ENCODE measurements around the gene ZNF331.

The ZNF331 gene

DNA sequence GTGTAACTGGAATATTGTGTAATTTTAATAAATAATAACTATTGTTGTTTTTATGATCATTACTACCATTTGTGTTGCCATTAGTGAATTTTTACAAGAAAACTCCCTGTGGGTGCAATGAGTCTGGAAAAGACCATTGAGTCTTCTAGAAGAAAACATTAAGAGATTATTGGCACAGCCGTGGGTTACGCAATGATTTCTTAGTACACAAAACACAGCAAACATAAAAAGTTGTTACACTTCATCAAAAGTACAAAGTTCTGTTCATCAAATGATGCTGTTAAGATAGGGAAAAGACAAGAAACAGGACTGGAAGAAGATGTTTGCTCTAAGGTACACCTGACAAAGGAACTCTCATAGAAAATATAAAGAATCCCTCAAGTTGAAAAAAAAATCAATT, 41.6 kb downstream of the ZNF331 start:
- H3K36me3 ChIP-seq (ENCODE audit: control insufficient read depth, low read length), result no peaks in the 10 kb centered on the region
- no peak overlapping the region for H3K4me3 ChIP-seq (ENCODE audit: low read length)
- H3F3A ChIP-seq (ENCODE audit: control insufficient read depth, insufficient read depth), result no peaks in the 10 kb centered on the region
- H3K4me2 ChIP-seq (ENCODE audit: low read length), result no peak overlapping the region
- H4K20me1 ChIP-seq (ENCODE audit: control insufficient read depth, insufficient read depth, low read depth, low read length), result no peaks in the 10 kb centered on the region
- no peak overlapping the region for H3K27ac ChIP-seq (ENCODE audit: low read depth, low read length)
- H3K79me2 ChIP-seq (ENCODE audit: control insufficient read depth, low read length), result no peaks in the 10 kb centered on the region
- no peaks in the 10 kb centered on the region for H3K4me1 ChIP-seq (ENCODE audit: control insufficient read depth, low read length)
- TF ChIP-seq EZH2phosphoT487 (IDR thresholded peaks at IDR 0.05; ENCODE audit: borderline replicate concordance, low read length), result no peak
- TF ChIP-seq, protein P1, sequence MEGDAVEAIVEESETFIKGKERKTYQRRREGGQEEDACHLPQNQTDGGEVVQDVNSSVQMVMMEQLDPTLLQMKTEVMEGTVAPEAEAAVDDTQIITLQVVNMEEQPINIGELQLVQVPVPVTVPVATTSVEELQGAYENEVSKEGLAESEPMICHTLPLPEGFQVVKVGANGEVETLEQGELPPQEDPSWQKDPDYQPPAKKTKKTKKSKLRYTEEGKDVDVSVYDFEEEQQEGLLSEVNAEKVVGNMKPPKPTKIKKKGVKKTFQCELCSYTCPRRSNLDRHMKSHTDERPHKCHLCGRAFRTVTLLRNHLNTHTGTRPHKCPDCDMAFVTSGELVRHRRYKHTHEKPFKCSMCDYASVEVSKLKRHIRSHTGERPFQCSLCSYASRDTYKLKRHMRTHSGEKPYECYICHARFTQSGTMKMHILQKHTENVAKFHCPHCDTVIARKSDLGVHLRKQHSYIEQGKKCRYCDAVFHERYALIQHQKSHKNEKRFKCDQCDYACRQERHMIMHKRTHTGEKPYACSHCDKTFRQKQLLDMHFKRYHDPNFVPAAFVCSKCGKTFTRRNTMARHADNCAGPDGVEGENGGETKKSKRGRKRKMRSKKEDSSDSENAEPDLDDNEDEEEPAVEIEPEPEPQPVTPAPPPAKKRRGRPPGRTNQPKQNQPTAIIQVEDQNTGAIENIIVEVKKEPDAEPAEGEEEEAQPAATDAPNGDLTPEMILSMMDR (IDR thresholded peaks at IDR 0.05; ENCODE audit: low read depth, low read length, poor library complexity, severe bottlenecking), result no peak
- H3K27me3 ChIP-seq (ENCODE audit: control insufficient read depth, low read length), result no peaks in the 10 kb centered on the region
- H3K9me2 ChIP-seq (replicated peaks; ENCODE audit: control insufficient read depth, low read length), result no peaks in the 10 kb centered on the region
- H3K9me3 ChIP-seq (ENCODE audit: control insufficient read depth, insufficient read depth, low read length), result peaks cover 33% of the 10 kb centered on the region

DNA sequence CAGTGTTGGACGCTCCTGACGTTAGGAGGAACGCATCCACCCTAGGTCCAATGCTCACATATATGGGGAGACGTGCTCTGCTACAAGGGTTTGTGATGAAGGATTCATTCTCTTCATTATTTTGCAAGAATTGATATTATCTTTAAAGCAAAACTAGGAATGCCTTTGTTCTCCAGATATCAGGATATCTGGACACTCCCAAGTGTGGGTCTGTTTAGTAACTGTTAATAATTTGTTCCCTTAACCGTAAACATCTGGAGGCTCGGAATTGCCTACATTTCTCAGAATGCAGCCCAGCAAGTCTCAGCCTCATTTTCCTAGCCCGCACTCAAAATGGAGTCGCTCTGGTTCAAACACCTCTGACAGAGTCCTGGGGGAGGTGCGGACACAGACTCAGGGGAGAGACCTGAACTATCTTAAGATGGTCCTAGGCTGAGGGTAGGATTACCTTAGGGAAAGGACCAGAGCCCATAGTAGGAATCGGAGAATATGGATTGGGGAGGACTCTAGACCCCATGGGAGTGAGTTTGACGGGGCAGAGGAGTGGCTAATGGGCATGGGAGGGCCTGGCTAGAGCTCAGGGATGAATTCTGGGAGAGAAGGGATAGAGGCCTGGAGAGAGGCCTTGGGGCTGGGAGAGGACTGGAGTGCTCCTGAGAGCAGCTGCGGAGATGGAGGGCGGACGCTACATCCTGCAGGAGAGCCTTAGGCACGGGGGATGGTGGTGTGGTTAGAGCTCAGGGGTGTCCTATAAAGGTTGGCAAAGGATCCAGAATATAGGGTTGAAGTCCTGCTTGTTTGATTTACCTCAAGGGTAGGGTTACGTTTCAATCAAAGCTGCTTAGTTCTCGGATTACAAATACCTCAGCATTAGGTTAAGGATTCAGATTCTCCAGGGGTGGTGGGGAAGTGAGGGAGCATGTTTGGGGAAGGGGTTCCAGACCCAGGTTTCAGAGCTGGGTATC, 43.2 kb downstream of the ZNF331 start:
- H3K27me3 ChIP-seq (ENCODE audit: control insufficient read depth, low read length), result no peaks in the 10 kb centered on the region
- H3K79me2 ChIP-seq (ENCODE audit: control insufficient read depth, low read length), result no peaks in the 10 kb centered on the region
- no peaks in the 10 kb centered on the region for H3F3A ChIP-seq (ENCODE audit: control insufficient read depth, insufficient read depth)
- H3K4me3 ChIP-seq (ENCODE audit: low read length), result no peak overlapping the region
- no peaks in the 10 kb centered on the region for H3K4me1 ChIP-seq (ENCODE audit: control insufficient read depth, low read length)
- H3K27ac ChIP-seq (ENCODE audit: low read depth, low read length), result no peak overlapping the region
- no peaks in the 10 kb centered on the region for H4K20me1 ChIP-seq (ENCODE audit: control insufficient read depth, insufficient read depth, low read depth, low read length)
- H3K9me3 ChIP-seq (ENCODE audit: control insufficient read depth, insufficient read depth, low read length), result peaks cover 33% of the 10 kb centered on the region
- no peaks in the 10 kb centered on the region for H3K9me2 ChIP-seq (replicated peaks; ENCODE audit: control insufficient read depth, low read length)
- H3K36me3 ChIP-seq (ENCODE audit: control insufficient read depth, low read length), result no peaks in the 10 kb centered on the region
- TF ChIP-seq, protein P1 (IDR thresholded peaks at IDR 0.05; ENCODE audit: low read depth, low read length, poor library complexity, severe bottlenecking), result no peak
- no peak for TF ChIP-seq EZH2phosphoT487 (IDR thresholded peaks at IDR 0.05; ENCODE audit: borderline replicate concordance, low read length)
- H3K4me2 ChIP-seq (ENCODE audit: low read length), result no peak overlapping the region

DNA sequence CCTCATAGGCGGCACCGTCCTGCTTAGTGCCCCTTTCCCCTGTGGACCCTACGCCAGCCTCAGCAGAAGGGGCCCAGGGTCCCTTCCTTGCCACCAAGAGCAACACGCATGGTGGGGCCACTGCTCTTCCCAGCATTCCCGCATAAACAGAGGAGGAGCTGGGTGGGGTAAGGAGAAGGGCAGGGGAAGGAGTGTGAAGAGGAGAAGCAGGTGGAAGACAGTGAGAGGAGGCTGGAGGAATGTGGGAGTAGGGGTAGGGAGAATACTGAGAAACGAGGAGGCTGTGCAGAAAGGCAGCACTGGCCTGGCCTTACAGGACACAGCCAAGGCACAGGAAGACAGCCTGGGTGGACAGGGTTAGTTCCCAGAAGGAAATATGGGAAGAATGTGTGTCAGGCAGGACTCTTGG, 43.9 kb downstream of the ZNF331 start:
- TF ChIP-seq EZH2phosphoT487 (IDR thresholded peaks at IDR 0.05; ENCODE audit: borderline replicate concordance, low read length), result no peak
- TF ChIP-seq, protein P1 (IDR thresholded peaks at IDR 0.05; ENCODE audit: low read depth, low read length, poor library complexity, severe bottlenecking), result no peak

More for the DNA sequence above, 43.9 kb downstream of the ZNF331 start:
- Histone ChIP-seq H3K4me2 (ENCODE audit: low read length) (no peak overlapping the region), H3K4me1 (ENCODE audit: control insufficient read depth, low read length) (no peaks in the 10 kb centered on the region), H3K9me2 (replicated peaks; ENCODE audit: control insufficient read depth, low read length) (no peaks in the 10 kb centered on the region), H3F3A (ENCODE audit: control insufficient read depth, insufficient read depth) (no peaks in the 10 kb centered on the region), H3K4me3 (ENCODE audit: low read length) (no peak overlapping the region), H3K9me3 (ENCODE audit: control insufficient read depth, insufficient read depth, low read length) (peaks cover 26% of the 10 kb centered on the region), H3K79me2 (ENCODE audit: control insufficient read depth, low read length) (no peaks in the 10 kb centered on the region), H3K27me3 (ENCODE audit: control insufficient read depth, low read length) (no peaks in the 10 kb centered on the region), H3K36me3 (ENCODE audit: control insufficient read depth, low read length) (no peaks in the 10 kb centered on the region), H3K27ac (ENCODE audit: low read depth, low read length) (no peak overlapping the region), H4K20me1 (ENCODE audit: control insufficient read depth, insufficient read depth, low read depth, low read length) (no peaks in the 10 kb centered on the region)
